Activated gamma-delta T cell treated with anti-CD3 and anti-CD28 coated beads, Interleukin-2, amount 50 U/mL, for 16 hours (primary cell): ENCODE measurements around the gene ZSWIM5.
"Not testable (repeated sequence)": the region's sequence is repeated elsewhere in the genome, so short reads cannot be mapped to it uniquely, and the experiment has no call there.

ENCODE experiments used
- DNase-seq: peaks from one replicate; pipeline ENCODE4 v3.0.0-alpha.2; 2020; ENCODE audit warnings: low read depth

Gene ZSWIM5

DNA sequence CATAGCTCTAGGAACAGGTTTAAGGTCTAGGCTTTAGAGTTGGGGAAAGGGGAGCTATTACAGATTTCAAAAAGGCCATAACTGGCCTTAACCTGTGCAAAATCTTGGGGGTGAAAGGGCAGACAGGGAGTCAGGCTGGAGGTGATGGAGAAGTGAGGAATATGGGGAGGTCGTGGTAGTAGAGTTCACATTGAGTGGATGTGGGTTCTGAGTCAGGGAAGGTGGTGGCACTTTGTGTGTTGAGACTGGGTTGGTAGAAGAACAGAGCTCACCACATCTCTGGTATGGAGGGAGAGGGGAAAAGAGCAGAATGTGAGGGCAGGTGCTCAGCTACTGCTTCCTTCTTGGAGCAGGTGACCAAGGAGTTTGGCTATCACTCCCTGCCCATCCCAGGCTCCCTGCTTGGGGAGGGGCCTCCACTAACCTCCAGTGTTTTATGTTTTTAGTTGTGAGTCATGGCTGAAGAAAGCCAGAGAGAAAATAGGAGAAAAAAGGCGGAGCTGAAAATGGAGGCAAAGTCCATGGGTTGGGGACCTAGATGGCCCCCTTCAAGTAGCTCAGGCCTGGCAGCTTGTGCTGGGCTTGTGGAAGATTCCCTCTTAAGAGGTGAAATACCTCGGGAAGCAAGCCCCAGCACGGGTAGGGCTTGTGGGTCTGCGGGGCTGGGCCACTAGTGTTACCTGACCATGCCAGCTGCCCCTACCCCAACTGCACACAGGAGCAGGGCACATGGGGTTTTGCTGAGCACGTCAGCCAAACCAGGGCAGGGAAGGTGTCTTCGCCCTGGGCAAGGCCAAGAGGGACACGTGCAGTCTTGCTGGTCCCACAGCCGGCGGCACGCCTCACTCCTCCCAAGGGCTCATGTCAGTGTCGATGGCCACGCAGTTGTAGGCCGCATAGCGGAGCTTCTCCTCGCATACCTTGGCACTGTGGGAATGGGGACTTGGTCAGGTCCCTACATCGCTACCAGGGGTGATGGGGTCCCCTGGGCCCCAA lies 203.5 kb downstream of the ZSWIM5 start:
- no peak for DNase-seq

DNA sequence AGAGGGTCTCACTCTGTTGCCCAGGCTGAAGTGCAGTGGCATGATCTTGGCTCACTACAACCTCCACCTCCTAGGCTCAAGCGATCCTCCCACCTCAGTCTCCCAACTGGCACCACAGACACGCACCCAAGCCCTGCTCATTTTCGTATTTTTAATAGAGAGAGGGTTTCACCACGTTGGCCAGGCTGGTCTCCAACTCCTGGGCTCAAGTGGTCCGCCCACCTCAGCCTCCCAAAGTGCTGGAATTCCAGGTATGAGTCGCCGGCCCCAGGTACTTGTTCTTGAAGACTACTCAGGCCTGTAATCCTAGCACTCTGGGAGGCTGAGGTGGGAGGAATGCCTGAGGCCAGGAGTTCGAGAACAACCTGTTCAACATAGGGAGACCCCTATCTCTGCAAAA lies 204.8 kb downstream of the ZSWIM5 start:
- not testable (repeated sequence) for DNase-seq

DNA sequence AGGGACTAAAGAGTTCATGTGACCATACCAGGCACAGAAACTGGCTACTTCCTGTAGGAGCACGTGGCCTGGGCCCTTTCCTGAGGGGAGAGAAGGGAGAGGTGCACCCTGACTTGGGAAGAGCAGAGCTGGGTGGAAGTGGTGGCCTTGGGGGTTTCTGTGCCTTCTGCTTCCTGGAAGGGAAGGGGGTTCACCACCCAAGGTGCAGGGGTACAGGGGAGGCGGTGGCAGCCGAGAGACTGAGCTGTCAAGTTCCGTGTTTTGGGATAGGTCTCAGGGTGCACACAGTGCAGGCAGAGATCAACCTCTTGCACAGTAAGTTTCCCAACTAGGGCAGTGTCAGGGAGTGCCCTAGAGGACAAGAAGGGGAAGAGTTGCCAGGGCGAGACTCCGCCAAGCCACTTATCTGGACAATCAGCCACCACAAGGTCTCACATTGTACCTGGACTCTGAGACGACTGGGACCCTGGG lies 205.4 kb downstream of the ZSWIM5 start:
- DNase-seq, result no peak

DNA sequence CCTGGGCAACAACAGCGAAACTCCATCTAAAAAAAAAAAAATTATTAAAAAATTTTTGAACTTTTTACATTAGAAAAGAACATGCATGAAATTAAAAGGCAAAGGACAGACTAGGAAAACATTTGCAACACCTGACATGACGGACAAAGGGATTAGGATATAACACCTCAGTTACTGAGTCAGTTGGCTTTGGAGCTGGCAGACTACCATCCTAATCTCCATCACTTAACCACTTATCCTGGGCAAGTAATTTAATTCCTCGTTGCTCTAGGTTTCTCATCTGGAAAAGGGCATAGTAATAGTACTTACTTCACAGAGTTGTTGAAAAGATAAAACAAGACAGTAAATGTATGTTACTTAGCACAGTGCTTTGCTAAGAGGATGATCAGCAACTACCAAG lies 207.2 kb downstream of the ZSWIM5 start:
- DNase-seq, result no peak

DNA sequence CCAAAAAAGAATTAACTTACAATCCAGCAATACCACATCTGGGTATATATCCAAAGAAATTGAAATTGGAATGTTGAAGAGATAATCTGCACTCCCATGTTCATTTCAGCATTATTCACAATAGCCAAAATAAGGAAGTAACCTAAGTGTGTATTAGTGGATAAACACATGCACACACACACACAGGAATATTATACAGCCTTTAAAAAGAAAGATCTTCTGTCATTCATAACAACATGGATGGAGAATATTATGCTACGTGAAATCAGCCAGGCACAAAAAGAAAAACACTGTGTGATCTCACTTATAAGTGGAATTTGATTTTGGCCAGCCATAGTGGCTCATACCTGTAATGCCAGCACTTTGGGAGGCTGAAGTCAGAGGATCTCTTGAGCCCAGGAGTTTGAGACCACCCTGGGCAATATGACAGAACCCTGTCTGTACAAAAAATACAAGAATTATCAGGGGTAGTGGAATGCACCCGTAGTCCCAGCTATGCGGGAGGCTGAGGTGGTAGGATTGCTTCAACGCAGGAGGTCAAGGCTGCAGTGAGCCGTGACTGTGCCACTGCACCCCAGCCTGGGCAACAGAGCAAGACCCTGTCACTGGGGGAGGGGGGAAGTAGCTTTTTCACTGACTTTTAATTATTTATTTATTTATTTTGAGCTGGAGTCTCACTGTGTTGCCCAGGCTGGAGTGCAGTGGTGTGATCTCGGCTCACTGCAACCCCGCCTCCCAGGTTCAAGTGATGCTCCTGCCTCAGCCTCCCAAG lies 210.8 kb downstream of the ZSWIM5 start:
- no peak for DNase-seq

DNA sequence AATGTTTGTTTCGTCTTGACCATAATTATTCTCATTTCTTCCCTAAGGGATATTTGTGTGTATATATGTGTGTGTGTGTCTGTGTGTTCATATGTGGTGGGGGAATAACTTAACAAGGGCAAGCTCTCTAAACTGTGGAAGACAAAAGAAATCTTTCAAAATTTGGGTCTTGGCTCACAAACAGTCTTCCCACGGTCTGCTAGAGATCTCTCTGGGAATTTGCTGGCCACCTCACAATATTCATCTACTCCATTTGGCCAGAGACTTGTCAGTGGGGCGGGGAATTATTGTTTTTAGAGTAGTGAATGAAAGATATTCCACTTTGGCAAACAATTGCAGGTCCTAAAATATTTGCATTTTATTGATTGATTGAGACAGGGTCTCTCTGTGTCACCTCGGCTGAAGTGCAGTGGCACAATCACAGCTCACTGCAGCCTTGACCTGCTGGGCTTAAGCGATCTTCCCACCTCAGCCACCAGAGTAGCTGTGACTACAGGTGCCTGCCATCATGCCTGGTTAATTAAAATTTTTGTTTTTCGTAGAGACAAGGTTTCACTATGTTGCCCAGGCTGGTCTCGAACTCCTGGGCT lies 212.0 kb downstream of the ZSWIM5 start:
- DNase-seq, result no peak

DNA sequence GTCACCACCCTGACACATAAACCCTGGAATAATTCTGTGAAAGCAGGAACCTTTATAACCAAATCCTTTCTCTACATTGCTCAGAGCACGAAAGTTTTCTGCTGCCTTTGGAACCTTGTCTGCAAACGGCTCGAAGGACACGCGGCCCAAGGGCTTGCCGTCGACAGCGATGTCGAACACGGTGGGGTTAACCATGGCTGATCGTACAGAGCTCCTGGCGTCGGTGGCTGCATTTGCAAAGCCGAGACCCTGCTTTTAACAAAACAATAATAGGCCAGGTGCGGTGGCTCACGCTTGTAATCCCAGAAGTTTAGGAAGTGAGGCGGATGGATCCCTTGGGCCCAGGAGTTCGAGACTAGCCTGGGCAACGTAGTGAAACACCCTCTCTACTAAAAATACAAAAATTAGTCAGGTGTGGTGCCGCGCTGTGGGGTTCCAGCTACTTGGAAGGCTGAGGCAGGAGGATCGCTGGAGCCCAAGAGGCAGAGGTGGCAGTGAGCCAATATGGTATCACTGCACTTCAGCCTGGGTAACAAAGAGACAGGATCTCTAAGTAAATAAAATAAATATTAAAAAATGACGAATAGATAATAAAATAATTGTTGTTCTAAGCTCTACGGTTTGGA lies 217.8 kb downstream of the ZSWIM5 start:
- DNase-seq, result no peak

DNA sequence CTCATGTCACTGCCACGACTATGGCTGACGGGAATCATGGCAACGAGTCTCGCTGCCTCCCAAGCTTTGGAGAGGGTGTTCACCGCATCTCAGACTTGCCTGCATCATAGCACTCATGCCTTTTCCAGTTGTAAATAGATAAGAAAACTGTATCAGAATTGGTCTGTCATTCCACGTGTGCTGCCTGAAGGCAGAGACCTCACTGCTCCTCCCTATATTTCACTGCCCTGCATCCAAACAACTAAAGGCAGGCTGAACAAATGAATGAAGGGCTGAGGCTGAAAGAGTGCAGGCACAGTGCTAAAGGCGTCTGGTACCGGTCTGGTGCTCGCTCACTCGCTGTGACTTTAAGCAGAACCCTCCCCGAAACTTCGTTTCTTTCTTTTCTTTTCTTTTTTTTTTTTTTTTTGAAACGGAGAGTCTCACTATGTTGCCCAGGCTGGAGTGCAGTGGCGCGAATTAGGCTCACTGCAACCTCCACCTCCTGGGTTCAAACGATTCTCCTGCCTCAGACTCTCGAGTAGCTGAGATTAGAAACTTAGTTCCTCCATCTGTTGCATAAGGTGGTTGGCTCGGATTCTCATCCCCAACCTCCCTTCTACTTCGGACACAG lies 220.6 kb downstream of the ZSWIM5 start:
- no peak for DNase-seq

DNA sequence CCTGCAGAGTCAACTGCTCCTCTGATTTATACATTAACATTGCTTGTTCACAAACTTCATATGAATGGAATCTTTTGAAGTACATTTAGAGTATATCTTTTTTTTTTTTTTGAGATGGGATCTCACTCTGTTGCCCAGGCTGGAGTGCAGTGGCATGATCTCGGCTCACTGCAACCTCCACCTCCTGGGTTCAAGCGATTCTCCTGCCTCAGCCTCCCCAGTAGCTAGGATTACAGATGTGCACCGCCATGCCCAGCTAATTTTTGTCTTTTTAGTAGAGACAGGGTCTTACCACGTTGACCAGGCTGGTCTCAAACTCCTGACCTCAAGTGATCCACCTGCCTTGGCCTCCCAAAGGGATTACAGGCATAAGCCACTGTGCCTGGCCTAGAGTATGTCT lies 229.0 kb downstream of the ZSWIM5 start:
- DNase-seq, result not testable (repeated sequence)

DNA sequence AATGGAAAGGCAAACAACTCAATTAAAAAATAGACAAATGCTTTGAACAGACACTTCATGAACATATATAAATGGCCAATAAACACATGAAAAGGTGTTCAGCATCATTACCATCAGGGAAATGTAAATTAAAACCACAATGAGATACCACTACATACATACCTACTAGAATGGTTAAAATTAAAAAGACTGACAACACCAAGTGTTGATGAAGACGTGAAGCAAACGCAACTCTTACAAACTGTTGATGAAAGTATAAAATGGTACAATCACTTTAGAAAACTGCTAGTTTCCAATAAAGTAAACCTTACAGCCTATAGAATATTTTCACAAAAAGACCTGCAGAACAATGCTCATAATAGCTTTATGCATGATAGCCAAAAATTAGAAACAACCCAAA lies 230.2 kb downstream of the ZSWIM5 start:
- no peak for DNase-seq

DNA sequence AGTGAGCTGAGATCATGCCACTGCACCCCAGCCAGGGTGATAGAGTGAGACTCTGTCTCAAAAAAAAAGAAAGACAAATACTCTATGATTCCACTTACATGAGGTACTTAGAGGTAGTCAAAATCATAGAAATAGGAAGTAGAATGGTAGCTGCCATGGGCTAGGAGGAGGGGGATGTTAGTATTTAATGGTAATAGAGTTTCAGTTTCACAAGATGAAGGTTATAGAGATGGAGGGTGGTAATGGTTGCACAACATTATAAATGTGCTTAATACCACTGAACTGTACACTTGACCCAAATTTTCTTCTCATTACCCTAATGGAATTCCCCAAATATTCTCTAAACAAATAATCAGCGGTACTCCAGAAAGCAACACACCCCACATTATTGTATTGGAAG lies 232.8 kb downstream of the ZSWIM5 start:
- DNase-seq, result no peak

DNA sequence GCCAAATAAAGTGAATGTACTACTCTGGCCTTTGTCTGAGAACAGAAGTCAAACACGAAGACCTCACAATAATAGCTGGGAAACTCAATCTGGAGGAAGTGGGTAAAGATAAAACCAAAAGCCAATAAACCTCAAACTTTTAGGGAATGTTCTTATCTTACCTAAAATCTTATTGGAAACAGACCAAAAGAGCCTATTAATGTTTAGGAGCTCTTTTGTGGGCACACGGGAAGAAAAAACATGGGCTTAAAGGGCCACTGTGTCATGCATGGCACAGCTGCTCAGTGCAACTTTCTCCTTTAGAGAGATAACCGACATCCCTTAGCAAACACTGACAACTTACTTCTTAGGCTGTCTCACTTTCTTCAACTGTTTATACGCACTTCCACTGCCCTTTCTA lies 236.1 kb downstream of the ZSWIM5 start:
- DNase-seq, result no peak
